SU-DHL-6 (cell line): Measurements from ENCODE around the gene PDE1A.

Experiments used
- EZH2phosphoT487 ChIP-seq: fragments of 200-600 bp; sonication (generic), shearing (Covaris generic); conservative IDR thresholded peaks from 2 replicates; pipeline ENCODE4 v1.6.1; 2018; ENCODE audit warnings: mild to moderate bottlenecking, antibody characterized with exemption, low read length, moderate library complexity, mixed read lengths
- TF ChIP-seq, protein P1 (sequence below): fragments of 200-600 bp; sonication (generic); IDR thresholded peaks from one replicate; pipeline ENCODE4 v1.5.1; 2017; ENCODE audit warnings: antibody characterized with exemption, mild to moderate bottlenecking, low read length, moderate library complexity; ENCODE audit not compliant: insufficient read depth, poor library complexity, severe bottlenecking

DNA sequence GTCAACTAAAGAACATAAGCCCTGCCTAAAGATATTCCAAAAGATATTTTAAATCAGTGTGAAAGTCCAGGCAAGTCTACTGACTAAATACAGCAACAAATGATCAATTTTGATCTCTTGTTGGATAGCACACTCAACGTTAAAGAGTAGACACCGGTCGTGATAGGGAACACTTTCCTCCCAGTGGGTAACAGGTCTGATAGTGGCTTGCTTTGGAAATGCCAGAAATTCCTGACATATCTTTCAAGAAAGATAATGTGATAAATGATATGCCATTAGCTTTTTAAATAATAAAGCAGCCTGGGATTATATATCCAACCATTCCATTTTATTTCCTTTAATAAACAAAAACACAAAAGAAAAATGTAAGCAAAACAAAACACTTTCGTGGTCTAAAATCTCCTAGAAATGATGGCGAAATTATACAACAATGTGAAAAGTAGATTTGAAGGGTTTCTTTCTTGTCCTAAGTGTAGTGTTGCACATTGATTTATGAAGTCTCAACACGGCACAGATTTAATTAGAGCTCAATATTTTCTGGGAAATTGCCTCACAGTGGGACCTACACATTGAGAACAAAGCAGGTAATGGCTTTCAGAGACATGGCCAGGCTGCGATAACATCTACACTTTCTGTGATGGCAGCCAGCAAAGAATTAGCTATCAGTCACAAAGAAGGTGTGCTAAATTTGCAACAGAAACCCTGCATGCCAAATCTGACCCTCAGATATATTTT, 282.6 kb downstream of the PDE1A start:
- TF ChIP-seq, protein P1, sequence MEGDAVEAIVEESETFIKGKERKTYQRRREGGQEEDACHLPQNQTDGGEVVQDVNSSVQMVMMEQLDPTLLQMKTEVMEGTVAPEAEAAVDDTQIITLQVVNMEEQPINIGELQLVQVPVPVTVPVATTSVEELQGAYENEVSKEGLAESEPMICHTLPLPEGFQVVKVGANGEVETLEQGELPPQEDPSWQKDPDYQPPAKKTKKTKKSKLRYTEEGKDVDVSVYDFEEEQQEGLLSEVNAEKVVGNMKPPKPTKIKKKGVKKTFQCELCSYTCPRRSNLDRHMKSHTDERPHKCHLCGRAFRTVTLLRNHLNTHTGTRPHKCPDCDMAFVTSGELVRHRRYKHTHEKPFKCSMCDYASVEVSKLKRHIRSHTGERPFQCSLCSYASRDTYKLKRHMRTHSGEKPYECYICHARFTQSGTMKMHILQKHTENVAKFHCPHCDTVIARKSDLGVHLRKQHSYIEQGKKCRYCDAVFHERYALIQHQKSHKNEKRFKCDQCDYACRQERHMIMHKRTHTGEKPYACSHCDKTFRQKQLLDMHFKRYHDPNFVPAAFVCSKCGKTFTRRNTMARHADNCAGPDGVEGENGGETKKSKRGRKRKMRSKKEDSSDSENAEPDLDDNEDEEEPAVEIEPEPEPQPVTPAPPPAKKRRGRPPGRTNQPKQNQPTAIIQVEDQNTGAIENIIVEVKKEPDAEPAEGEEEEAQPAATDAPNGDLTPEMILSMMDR, result no peak
- TF ChIP-seq EZH2phosphoT487, result no peak
